Endothelial cell of umbilical vein (primary cell): Measurements from ENCODE around the gene C1orf159. TPM values are rescaled to one million over a fixed set of nuclear protein-coding genes. Genes with fewer than 3 reads are reported as not detected.

Experiments used
- BruUV-seq: library from RNA; stranded (reverse); fragments of 400-500 nt; replicated peaks from 2 replicates; lab custom pipeline; 2021; lab: Mats Ljungman, UMichigan
- CTCF ChIA-PET: fragments of 300-600, 350-600 bp; sonication (Branson Sonifier 250); formaldehyde crosslinking; loops from one replicate; lab custom pipeline; 2021; ENCODE audit warnings: antibody characterized with exemption, inconsistent platforms; lab: Charles Lee
- POLR2A ChIA-PET: fragments of 300-600, 350-600 bp; sonication (Branson Sonifier 250); formaldehyde crosslinking; loops from one replicate; lab custom pipeline; 2021; ENCODE audit warnings: antibody characterized with exemption, inconsistent platforms; lab: Charles Lee
- DNase-seq: peaks from one replicate; pipeline ENCODE4 v3.0.0-alpha.2; 2011; ENCODE audit warnings: low read depth, low spot score
- FAIRE-seq: peaks from 2 replicates; lab custom pipeline; 2011; peaks lifted over from hg19 to GRCh38; lab: Jason Lieb, UNC
- H2AFZ ChIP-seq: 2 replicates; pipeline ENCODE4 v1.6.0; 2012; ENCODE audit warnings: low read depth, low read length, control low read depth, inconsistent platforms
- H3K27ac ChIP-seq: 2 replicates; pipeline ENCODE4 v1.5.1; 2011; ENCODE audit warnings: low read depth, mild to moderate bottlenecking, control low read depth, low read length, moderate library complexity; ENCODE audit not compliant: insufficient read depth
- H3K27me3 ChIP-seq, 2 experiments: 2 replicates each; pipeline versions ENCODE4 v1.6.0 to v1.6.1; 2011; ENCODE audit warnings: low read length in 2 of 2, mixed read lengths in 1 of 2; ENCODE audit not compliant: control insufficient read depth in 2 of 2, insufficient read depth in 2 of 2
- H3K36me3 ChIP-seq, 2 experiments: 2 replicates in 1 of 2; 3 replicates in 1 of 2; pipeline ENCODE4 v1.5.1; 2011; ENCODE audit warnings: low read length in 2 of 2, mild to moderate bottlenecking in 1 of 2, moderate library complexity in 1 of 2; ENCODE audit not compliant: control insufficient read depth in 2 of 2, insufficient read depth in 2 of 2; ENCODE audit errors: extremely low read depth in 1 of 2
- H3K4me1 ChIP-seq: 3 replicates; pipeline ENCODE4 v1.5.1; 2011; ENCODE audit warnings: mild to moderate bottlenecking, low read length; ENCODE audit not compliant: control insufficient read depth, insufficient read depth; ENCODE audit errors: extremely low read depth
- H3K4me2 ChIP-seq: 2 replicates; pipeline ENCODE4 v1.6.1; 2011; ENCODE audit warnings: low read length, control low read depth, mixed read lengths; ENCODE audit not compliant: insufficient read depth
- H3K4me3 ChIP-seq, 3 experiments: fragments of 200-600 bp in 1 of 3; sonication (generic), shearing (Covaris generic) in 1 of 3; replicated peaks in 1 of 3; 2 replicates each; pipeline ENCODE4 v1.5.1; 2011 to 2016; ENCODE audit warnings: control low read depth in 3 of 3, low read length in 3 of 3, mild to moderate bottlenecking in 2 of 3, inconsistent platforms in 1 of 3, low read depth in 1 of 3, moderate library complexity in 1 of 3; ENCODE audit not compliant: insufficient read depth in 1 of 3
- H3K79me2 ChIP-seq: 2 replicates; pipeline ENCODE4 v1.6.0; 2012; ENCODE audit warnings: low read length, inconsistent platforms; ENCODE audit not compliant: control insufficient read depth, insufficient read depth
- H3K9ac ChIP-seq: replicated peaks from 2 replicates; pipeline ENCODE3; 2011; ENCODE audit warnings: low read length, control low read depth; ENCODE audit not compliant: insufficient read depth; ENCODE audit errors: extremely low read depth
- H3K9me1 ChIP-seq: replicated peaks from 3 replicates; pipeline ENCODE4 v1.6.0; 2011; ENCODE audit warnings: mild to moderate bottlenecking, low read length; ENCODE audit not compliant: control insufficient read depth, insufficient read depth; ENCODE audit errors: extremely low read depth
- H3K9me3 ChIP-seq: replicated peaks from 2 replicates; pipeline ENCODE4 v1.5.1; 2012; ENCODE audit warnings: low read length, inconsistent platforms; ENCODE audit not compliant: control insufficient read depth, insufficient read depth
- H4K20me1 ChIP-seq: replicated peaks from 2 replicates; pipeline ENCODE3; 2011; ENCODE audit warnings: mild to moderate bottlenecking, low read length; ENCODE audit not compliant: control insufficient read depth, insufficient read depth; ENCODE audit errors: extremely low read depth
- CTCF ChIP-seq, 2 donors: IDR thresholded peaks; 1 replicate in 1 of 2; 2 replicates in 1 of 2; pipeline ENCODE4 v1.5.1; 2011; ENCODE audit warnings: low read length in 2 of 2, mild to moderate bottlenecking in 2 of 2, moderate library complexity in 2 of 2, control low read depth in 1 of 2, inconsistent platforms in 1 of 2, low read depth in 1 of 2; ENCODE audit not compliant: insufficient read depth in 1 of 2; ENCODE audit errors: extremely low read depth in 1 of 2
- EZH2 ChIP-seq: IDR thresholded peaks from 2 replicates; pipeline ENCODE4 v1.6.1; 2012; ENCODE audit warnings: borderline replicate concordance, low read depth, mild to moderate bottlenecking, moderate library complexity, low read length, inconsistent platforms; ENCODE audit not compliant: severe bottlenecking
- FOS ChIP-seq: IDR thresholded peaks from 2 replicates; pipeline ENCODE4 v1.6.1; 2011; ENCODE audit warnings: mild to moderate bottlenecking, low read length, moderate library complexity, borderline replicate concordance; ENCODE audit not compliant: insufficient read depth
- GATA2 ChIP-seq: IDR thresholded peaks from 2 replicates; pipeline ENCODE4 v1.7.0; 2011; ENCODE audit warnings: low read depth, mild to moderate bottlenecking, moderate library complexity, mixed read lengths, low read length; ENCODE audit not compliant: insufficient read length, insufficient read depth
- JUN ChIP-seq: IDR thresholded peaks from 2 replicates; pipeline ENCODE4 v1.6.1; 2011; ENCODE audit warnings: borderline replicate concordance, low read depth; ENCODE audit not compliant: insufficient read length, insufficient read depth
- MYC ChIP-seq: IDR thresholded peaks from one replicate; pipeline ENCODE4 v1.6.1; 2011; ENCODE audit warnings: mild to moderate bottlenecking, low read depth, low read length
- POLR2A ChIP-seq: IDR thresholded peaks from 2 replicates; pipeline ENCODE4 v1.6.1; 2012; ENCODE audit warnings: low read depth, mild to moderate bottlenecking, control low read depth, low read length
- POLR2AphosphoS5 ChIP-seq: IDR thresholded peaks from 2 replicates; pipeline ENCODE4 v1.6.1; 2012; ENCODE audit warnings: low read depth, mild to moderate bottlenecking, control low read depth, low read length, moderate library complexity; ENCODE audit not compliant: insufficient read depth
- dilution Hi-C: fragments of 300-500 bp; cut with MboI; formaldehyde crosslinking; loops from one replicate; pipeline ENCODE4 v1.15.0; 2019; ENCODE audit warnings: low sequenced_read_pairs; ENCODE audit not compliant: extremely low pct_ligation_motif_present
- intact Hi-C: fragments of 100-400 bp; cut with micrococcal nuclease; formaldehyde crosslinking; loops from one replicate; pipeline ENCODE4 v1.10.0; 2022
- polyA plus RNA-seq, 4 experiments: library from polyadenylated mRNA; depleted of rRNA in 3 of 4; stranded (reverse) in 3 of 4; unstranded in 1 of 4; fragments of >200 nt; gene quantifications; 2 replicates each; pipeline versions ENCODE4 v1.2.1 to v1.2.3, GENCODE V29; 2011 to 2012; ENCODE audit warnings: missing spikeins in 1 of 4
- total RNA-seq: library from RNA; stranded (reverse); gene quantifications from 2 replicates; pipeline ENCODE4 v1.2.3, GENCODE V29; 2021
- TF ChIP-seq, protein P1 (sequence below): IDR thresholded peaks from 2 replicates; pipeline ENCODE4 v1.6.1; 2011; ENCODE audit not compliant: insufficient read depth, insufficient read length

The C1orf159 gene
- total and polyA plus RNA-seq, 2 donors (not counting 3 experiments of a cell fraction or from before 2014, with no cell fraction given), result 16.1 to 20.1 TPM

DNA sequence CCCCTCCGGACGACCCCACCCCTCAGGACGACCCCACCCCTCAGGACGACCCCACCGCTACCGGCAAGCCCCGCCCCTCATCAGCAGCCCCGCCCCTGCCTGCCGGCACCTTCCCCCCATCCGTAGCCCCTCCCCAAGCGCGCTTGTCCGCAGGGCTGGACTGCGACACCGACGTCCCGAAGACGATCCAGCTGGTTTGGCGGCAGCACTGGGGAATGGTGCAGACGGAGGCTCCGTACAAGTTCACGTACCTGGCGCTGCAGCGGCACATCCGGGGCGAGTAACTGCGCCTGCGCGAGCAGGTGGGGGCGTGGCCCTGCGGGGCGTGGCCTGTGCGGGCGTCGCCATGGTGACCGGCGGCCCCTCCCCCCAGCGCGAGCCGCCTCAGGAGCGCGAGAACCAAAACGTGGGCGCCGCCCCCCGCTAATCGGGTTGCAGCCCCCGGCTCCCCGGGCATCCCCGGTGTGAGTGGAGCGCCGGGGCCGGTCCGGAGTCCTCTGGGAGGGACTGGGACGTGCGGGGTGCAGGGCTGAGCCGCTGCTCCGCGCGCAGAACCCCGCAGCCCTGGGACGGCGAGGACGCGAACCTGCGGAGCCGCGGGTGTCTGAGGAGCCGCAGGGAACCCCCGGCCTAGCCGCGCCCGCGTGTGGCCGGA, 46.7 kb downstream of the C1orf159 start:
- H3K9ac ChIP-seq, result no peak overlapping the region
- peak overlapping the region in 2 of 3 experiments; percentile 28 to 41 for H3K4me3 ChIP-seq
- H2AFZ ChIP-seq, result peak overlapping the region; percentile 94
- no peaks in the 10 kb centered on the region for H3K27me3 ChIP-seq
- peak; percentile 38 for FAIRE-seq
- H3K9me3 ChIP-seq, result no peaks in the 10 kb centered on the region
- H4K20me1 ChIP-seq, result no peaks in the 10 kb centered on the region
- H3K36me3 ChIP-seq, result no peaks in the 10 kb centered on the region
- TF ChIP-seq GATA2 (no peak), POLR2AphosphoS5 (no peak), EZH2 (no peak), CTCF (IDR thresholded peaks at IDR 0.05; ENCODE audit: extremely low read depth in 1 of 2, insufficient read depth in 1 of 2, low read depth in 1 of 2, low read length in 2 of 2) (no peak), MYC (no peak), FOS (no peak), JUN (no peak), POLR2A (no peak)
- TF ChIP-seq, protein P1, sequence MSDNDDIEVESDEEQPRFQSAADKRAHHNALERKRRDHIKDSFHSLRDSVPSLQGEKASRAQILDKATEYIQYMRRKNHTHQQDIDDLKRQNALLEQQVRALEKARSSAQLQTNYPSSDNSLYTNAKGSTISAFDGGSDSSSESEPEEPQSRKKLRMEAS, result no peak
- H3K79me2 ChIP-seq, result no peaks in the 10 kb centered on the region
- dilution Hi-C loops (no loop called here), intact Hi-C loops (loop anchor here (1.0 kb wide), 1 partner anchor 110 kb away; the partner anchor contains the start of gene NOC2L)
- CTCF ChIA-PET, result interaction anchor here (1.3 kb wide), 1 partner anchor 223 kb away, joined by 4 read pairs; no protein-coding TSS in a partner anchor
- H3K9me1 ChIP-seq, result no peaks in the 10 kb centered on the region
- DNase-seq, result peak; percentile 40
- no peak overlapping the region for H3K27ac ChIP-seq
- POLR2A ChIA-PET, result no interaction called here
- H3K4me1 ChIP-seq, result no peaks in the 10 kb centered on the region
- H3K4me2 ChIP-seq, result peak overlapping the region; percentile 27
- no TSS peak for BruUV-seq
